ENCODE results near the gene STXBP1. TPM values are rescaled to one million over a fixed set of nuclear protein-coding genes. Genes with fewer than 3 reads are reported as not detected.

STXBP1 gene
- total and polyA plus RNA-seq, 7 experiments from 2014 or later = 3.0 to 17.8 (median 13.5) TPM

DNA sequence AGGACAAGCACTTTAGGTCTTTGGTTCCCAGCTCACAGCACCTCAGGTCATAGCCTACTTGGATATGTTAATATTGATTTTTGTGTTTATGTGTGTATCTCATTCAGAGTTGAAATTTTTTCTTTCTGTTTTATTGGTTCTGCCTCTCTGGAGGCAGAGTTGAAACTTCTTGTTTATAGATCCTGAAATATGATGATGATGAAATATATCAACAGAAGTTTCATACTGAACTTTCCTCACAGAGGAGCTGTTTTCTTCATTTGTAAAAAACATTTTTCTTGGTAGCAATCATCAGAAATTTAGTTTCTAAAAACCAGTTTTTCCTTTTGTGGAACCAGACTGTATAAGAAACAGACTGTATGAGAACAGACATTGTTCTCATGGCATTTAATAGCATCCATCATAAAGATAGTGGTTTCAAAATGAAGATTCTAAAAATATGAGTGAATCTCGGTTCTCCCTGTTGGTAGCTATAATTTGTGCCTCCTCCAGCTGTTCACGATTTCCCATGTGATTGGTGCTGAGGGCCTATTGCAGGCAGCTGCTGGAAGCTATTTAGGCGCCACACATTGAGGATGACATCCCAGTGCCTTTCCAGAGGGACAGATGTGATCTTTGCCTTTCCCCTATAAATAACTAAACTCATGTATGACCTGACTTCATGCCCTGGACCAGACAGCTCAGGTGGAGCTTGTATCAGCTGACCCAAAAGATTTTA, 55.2 kb downstream of the STXBP1 start:
- no peaks in the 10 kb centered on the region for H3K4me1 Mint-ChIP-seq
- Histone ChIP-seq H3K9me3 (ENCODE audit: control insufficient read depth in 2 of 3, low read length in 3 of 3) (no peaks in the 10 kb centered on the region), H3K4me1 (ENCODE audit: control insufficient read depth in 2 of 2, insufficient read depth in 2 of 2, low read length in 2 of 2) (no peaks in the 10 kb centered on the region), H3K27me3 (ENCODE audit: control insufficient read depth in 2 of 2, insufficient read depth in 2 of 2, low read length in 2 of 2) (no peaks in the 10 kb centered on the region), H3K4me3 (ENCODE audit: low read length) (no peak overlapping the region), H3K27ac (ENCODE audit: low read depth, low read length) (no peak overlapping the region), H3K36me3 (ENCODE audit: control insufficient read depth in 2 of 3, insufficient read depth in 3 of 3, low read length in 3 of 3) (no peaks in the 10 kb centered on the region)
- H3K27ac Mint-ChIP-seq = no peak overlapping the region
- CTCF ChIA-PET = interaction anchor here (0.6 to 0.7 kb wide), 2 partner anchors 21 to 74 kb away, joined by 3 read pairs; no protein-coding TSS in a partner anchor
- POLR2A ChIA-PET = interaction anchor here (0.5 kb wide), 1 partner anchor 57 kb away, joined by 3 read pairs; no protein-coding TSS in a partner anchor
- peaks cover 0 to 2% (median 0%) of the 10 kb centered on the region in 5 donors for H3K27me3 Mint-ChIP-seq
- no peak for ATAC-seq
- intact Hi-C loops (cut with micrococcal nuclease) = no loop called here
- H3K9me3 Mint-ChIP-seq = no peaks in the 10 kb centered on the region
- H3K4me3 Mint-ChIP-seq = no peak overlapping the region
- peaks cover 0 to 15% (median 8%) of the 10 kb centered on the region in 5 donors for H3K36me3 Mint-ChIP-seq
- DNase-seq = no peak

GRCh38 chr9:127667906-127668305, 55.8 kb downstream of the STXBP1 start:
- intact Hi-C loops (cut with micrococcal nuclease) = no loop called here
- H3K27ac ChIP-seq (ENCODE audit: low read depth, low read length) = no peak overlapping the region
- H3K4me3 ChIP-seq (ENCODE audit: low read length) = no peak overlapping the region
- no peak overlapping the region for H3K27ac Mint-ChIP-seq
- H3K4me3 Mint-ChIP-seq = no peak overlapping the region
- no peak for ATAC-seq
- no peaks in the 10 kb centered on the region for H3K9me3 Mint-ChIP-seq
- H3K4me1 ChIP-seq (ENCODE audit: control insufficient read depth in 2 of 2, insufficient read depth in 2 of 2, low read length in 2 of 2) = no peaks in the 10 kb centered on the region
- peaks cover 0 to 2% (median 0%) of the 10 kb centered on the region in 5 donors for H3K27me3 Mint-ChIP-seq
- no peaks in the 10 kb centered on the region for H3K27me3 ChIP-seq (ENCODE audit: control insufficient read depth in 2 of 2, insufficient read depth in 2 of 2, low read length in 2 of 2)
- ChIA-PET POLR2A (no interaction called here), CTCF (interaction anchor here (0.7 kb wide), 1 partner anchor 74 kb away, joined by 3 read pairs; no protein-coding TSS in a partner anchor)
- H3K4me1 Mint-ChIP-seq = no peaks in the 10 kb centered on the region
- DNase-seq = no peak
- peaks cover 0 to 15% (median 4%) of the 10 kb centered on the region in 5 donors for H3K36me3 Mint-ChIP-seq
- peaks cover 0 to 1% (median 0%) of the 10 kb centered on the region in 3 experiments for H3K36me3 ChIP-seq (ENCODE audit: control insufficient read depth in 2 of 3, insufficient read depth in 3 of 3, low read length in 3 of 3)
- no peaks in the 10 kb centered on the region for H3K9me3 ChIP-seq (ENCODE audit: control insufficient read depth in 2 of 3, low read length in 3 of 3)

DNA sequence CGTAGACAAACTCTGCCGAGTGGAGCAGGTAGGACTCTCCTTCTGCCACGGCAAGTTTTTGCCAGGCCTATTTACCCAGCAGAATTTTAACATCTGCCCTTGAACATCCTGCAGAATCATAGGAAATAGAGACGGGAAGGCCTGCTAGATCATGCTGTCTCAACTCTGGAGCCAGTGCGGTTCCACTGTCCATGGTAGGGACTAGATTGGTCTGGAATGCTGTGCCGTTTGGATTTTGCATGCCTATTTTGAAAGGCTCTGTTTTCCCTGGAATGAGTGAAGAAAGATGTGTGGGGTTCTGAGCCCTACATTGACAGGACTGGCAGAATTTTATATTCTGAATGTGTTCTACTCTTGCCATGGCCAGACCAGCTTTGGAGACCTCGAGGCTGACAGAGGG, 61.2 kb downstream of the STXBP1 start:
- H3K4me1 Mint-ChIP-seq = no peaks in the 10 kb centered on the region
- Histone ChIP-seq H3K4me3 (ENCODE audit: low read length) (no peak overlapping the region), H3K27ac (ENCODE audit: low read depth, low read length) (no peak overlapping the region), H3K4me1 (ENCODE audit: control insufficient read depth in 2 of 2, insufficient read depth in 2 of 2, low read length in 2 of 2) (no peaks in the 10 kb centered on the region), H3K9me3 (ENCODE audit: control insufficient read depth in 2 of 3, low read length in 3 of 3) (no peaks in the 10 kb centered on the region), H3K36me3 (ENCODE audit: control insufficient read depth in 2 of 3, insufficient read depth in 3 of 3, low read length in 3 of 3) (peaks cover 0 to 3% (median 0%) of the 10 kb centered on the region in 3 experiments), H3K27me3 (ENCODE audit: control insufficient read depth in 2 of 2, insufficient read depth in 2 of 2, low read length in 2 of 2) (no peaks in the 10 kb centered on the region)
- ChIA-PET CTCF (no interaction called here), POLR2A (no interaction called here)
- ATAC-seq = no peak
- no peak overlapping the region for H3K27ac Mint-ChIP-seq
- H3K36me3 Mint-ChIP-seq = peaks cover 0 to 18% (median 8%) of the 10 kb centered on the region in 5 donors
- intact Hi-C loops (cut with micrococcal nuclease) = no loop called here
- no peaks in the 10 kb centered on the region for H3K27me3 Mint-ChIP-seq
- DNase-seq = no peak
- H3K9me3 Mint-ChIP-seq = no peaks in the 10 kb centered on the region
- H3K4me3 Mint-ChIP-seq = no peak overlapping the region

GRCh38 chr9:127676638-127677037, 64.6 kb downstream of the STXBP1 start:
- H3K27ac Mint-ChIP-seq = no peak overlapping the region
- H3K4me1 Mint-ChIP-seq = no peaks in the 10 kb centered on the region
- H3K4me3 ChIP-seq (ENCODE audit: low read length) = no peak overlapping the region
- H3K36me3 ChIP-seq (ENCODE audit: control insufficient read depth in 2 of 3, insufficient read depth in 3 of 3, low read length in 3 of 3) = peaks cover 0 to 3% (median 0%) of the 10 kb centered on the region in 3 experiments
- DNase-seq (no peak), ATAC-seq (no peak)
- POLR2A ChIA-PET = no interaction called here
- H3K4me3 Mint-ChIP-seq = no peak overlapping the region
- H3K27me3 Mint-ChIP-seq = no peaks in the 10 kb centered on the region
- H3K36me3 Mint-ChIP-seq = peaks cover 0 to 27% (median 3%) of the 10 kb centered on the region in 5 donors
- no peaks in the 10 kb centered on the region for H3K27me3 ChIP-seq (ENCODE audit: control insufficient read depth in 2 of 2, insufficient read depth in 2 of 2, low read length in 2 of 2)
- intact Hi-C loops (cut with micrococcal nuclease) = no loop called here
- no peaks in the 10 kb centered on the region for H3K4me1 ChIP-seq (ENCODE audit: control insufficient read depth in 2 of 2, insufficient read depth in 2 of 2, low read length in 2 of 2)
- no peaks in the 10 kb centered on the region for H3K9me3 Mint-ChIP-seq
- no peaks in the 10 kb centered on the region for H3K9me3 ChIP-seq (ENCODE audit: control insufficient read depth in 2 of 3, low read length in 3 of 3)
- no peak overlapping the region for H3K27ac ChIP-seq (ENCODE audit: low read depth, low read length)
- CTCF ChIA-PET = interaction anchor here (1.6 kb wide), 1 partner anchor 57 kb away, joined by 4 read pairs; no protein-coding TSS in a partner anchor

- intact Hi-C loops (cut with micrococcal nuclease) = no loop called here
Measured at GRCh38 chr9:127679506-127679905, 67.4 kb downstream of the STXBP1 start.

DNA sequence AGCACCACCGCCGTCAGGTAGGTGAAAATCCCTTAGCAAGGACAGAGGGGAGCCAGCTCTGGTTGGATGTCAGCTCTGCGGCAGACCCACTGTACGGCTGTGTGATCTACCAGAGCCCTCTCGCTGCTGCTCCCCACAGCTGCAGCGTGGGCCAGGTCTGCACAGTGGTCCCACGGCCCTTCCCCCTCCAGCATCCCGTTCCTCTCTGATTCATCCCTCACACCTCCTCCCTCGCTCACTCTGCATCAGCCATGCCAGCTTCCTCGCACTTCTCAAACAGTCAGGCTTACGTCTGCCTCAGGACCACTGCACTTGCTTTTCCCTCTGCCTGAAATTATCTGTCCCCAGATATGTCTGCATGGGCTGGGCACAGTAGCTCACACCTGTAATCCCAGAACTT, 68.1 kb downstream of the STXBP1 start:
- Mint-ChIP-seq H3K27me3 (no peaks in the 10 kb centered on the region), H3K4me3 (no peak overlapping the region), H3K27ac (no peak overlapping the region), H3K36me3 (peaks cover 0 to 22% (median 8%) of the 10 kb centered on the region in 5 donors), H3K9me3 (no peaks in the 10 kb centered on the region), H3K4me1 (no peaks in the 10 kb centered on the region)
- ATAC-seq (no peak), DNase-seq (no peak)
- no peaks in the 10 kb centered on the region for H3K9me3 ChIP-seq (ENCODE audit: control insufficient read depth in 2 of 3, low read length in 3 of 3)
- ChIA-PET CTCF (no interaction called here), POLR2A (no interaction called here)
- no peaks in the 10 kb centered on the region for H3K4me1 ChIP-seq (ENCODE audit: control insufficient read depth in 2 of 2, insufficient read depth in 2 of 2, low read length in 2 of 2)
- H3K27ac ChIP-seq (ENCODE audit: low read depth, low read length) = no peak overlapping the region
- no peak overlapping the region for H3K4me3 ChIP-seq (ENCODE audit: low read length)
- H3K36me3 ChIP-seq (ENCODE audit: control insufficient read depth in 2 of 3, insufficient read depth in 3 of 3, low read length in 3 of 3) = no peaks in the 10 kb centered on the region
- H3K27me3 ChIP-seq (ENCODE audit: control insufficient read depth in 2 of 2, insufficient read depth in 2 of 2, low read length in 2 of 2) = no peaks in the 10 kb centered on the region
- intact Hi-C loops (cut with micrococcal nuclease) = no loop called here

More at GRCh38 chr9:127679506-127679905, 67.4 kb downstream of the STXBP1 start:
- H3K4me3 ChIP-seq (ENCODE audit: low read length) = no peak overlapping the region
- H3K9me3 ChIP-seq (ENCODE audit: control insufficient read depth in 2 of 3, low read length in 3 of 3) = no peaks in the 10 kb centered on the region
- Mint-ChIP-seq H3K36me3 (peaks cover 0 to 18% (median 8%) of the 10 kb centered on the region in 5 donors), H3K9me3 (no peaks in the 10 kb centered on the region), H3K27ac (no peak overlapping the region), H3K27me3 (no peaks in the 10 kb centered on the region), H3K4me1 (no peaks in the 10 kb centered on the region), H3K4me3 (no peak overlapping the region)
- ChIA-PET POLR2A (no interaction called here), CTCF (no interaction called here)
- DNase-seq = no peak
- ATAC-seq = no peak
- H3K27me3 ChIP-seq (ENCODE audit: control insufficient read depth in 2 of 2, insufficient read depth in 2 of 2, low read length in 2 of 2) = no peaks in the 10 kb centered on the region
- H3K36me3 ChIP-seq (ENCODE audit: control insufficient read depth in 2 of 3, insufficient read depth in 3 of 3, low read length in 3 of 3) = no peaks in the 10 kb centered on the region
- no peaks in the 10 kb centered on the region for H3K4me1 ChIP-seq (ENCODE audit: control insufficient read depth in 2 of 2, insufficient read depth in 2 of 2, low read length in 2 of 2)
- H3K27ac ChIP-seq (ENCODE audit: low read depth, low read length) = no peak overlapping the region

- intact Hi-C loops (cut with micrococcal nuclease) = no loop called here
- no peak overlapping the region for H3K4me3 Mint-ChIP-seq
- H3K36me3 ChIP-seq (ENCODE audit: control insufficient read depth in 2 of 3, insufficient read depth in 3 of 3, low read length in 3 of 3) = no peaks in the 10 kb centered on the region
- H3K27me3 ChIP-seq (ENCODE audit: control insufficient read depth in 2 of 2, insufficient read depth in 2 of 2, low read length in 2 of 2) = no peaks in the 10 kb centered on the region
- H3K9me3 Mint-ChIP-seq = no peaks in the 10 kb centered on the region
- DNase-seq = no peak
- no peaks in the 10 kb centered on the region for H3K4me1 Mint-ChIP-seq
- no peak overlapping the region for H3K27ac Mint-ChIP-seq
- ChIA-PET POLR2A (no interaction called here), CTCF (no interaction called here)
- no peaks in the 10 kb centered on the region for H3K27me3 Mint-ChIP-seq
- no peaks in the 10 kb centered on the region for H3K4me1 ChIP-seq (ENCODE audit: control insufficient read depth in 2 of 2, insufficient read depth in 2 of 2, low read length in 2 of 2)
- no peaks in the 10 kb centered on the region for H3K9me3 ChIP-seq (ENCODE audit: control insufficient read depth in 2 of 3, low read length in 3 of 3)
- no peak for ATAC-seq
- H3K4me3 ChIP-seq (ENCODE audit: low read length) = no peak overlapping the region
- no peak overlapping the region for H3K27ac ChIP-seq (ENCODE audit: low read depth, low read length)
- H3K36me3 Mint-ChIP-seq = peaks cover 0 to 19% (median 5%) of the 10 kb centered on the region in 5 donors
Measured at GRCh38 chr9:127680846-127681245, 68.8 kb downstream of the STXBP1 start.
